Caco-2 (cell line): ENCODE measurements around the gene IL16. TPM values are rescaled to one million over a fixed set of nuclear protein-coding genes. Genes with fewer than 3 reads are reported as not detected.

Source experiments
- BruUV-seq: library from RNA; stranded (reverse); fragments of 400-500 nt; replicated peaks from 2 replicates; lab custom pipeline; 2021; lab: Mats Ljungman, UMichigan
- CTCF ChIA-PET: fragments of 300-600 bp; sonication (Branson Sonifier 250); formaldehyde crosslinking; loops from one replicate; lab custom pipeline; 2022; ENCODE audit warnings: antibody characterized with exemption; lab: Charles Lee
- POLR2A ChIA-PET: fragments of 300-600 bp; sonication (Branson Sonifier 250); formaldehyde crosslinking; loops from one replicate; lab custom pipeline; 2022; ENCODE audit warnings: antibody characterized with exemption; lab: Charles Lee
- DNase-seq, 2 experiments: peaks; one replicate each; pipeline versions ENCODE4 v3.0.0 to v3.0.0-alpha.2; 2020 to 2022
- H3K27me3 ChIP-seq: replicated peaks from 2 replicates; pipeline ENCODE4 v1.6.0; 2011; ENCODE audit warnings: low read length; ENCODE audit not compliant: control insufficient read depth, insufficient read depth
- H3K36me3 ChIP-seq: 2 replicates; pipeline ENCODE4 v1.5.1; 2011; ENCODE audit warnings: low read length; ENCODE audit not compliant: control insufficient read depth, insufficient read depth
- H3K4me1 ChIP-seq: fragments of 250-450 bp; sonication (Bioruptor Pico); 2 replicates; pipeline ENCODE4 v1.5.1; 2020; ENCODE audit warnings: mild to moderate bottlenecking
- H3K4me3 ChIP-seq: 2 replicates; pipeline ENCODE4 v1.5.1; 2011; ENCODE audit warnings: low read depth, mild to moderate bottlenecking, control low read depth, low read length
- H3K9me3 ChIP-seq: fragments of 250-450 bp; sonication (Bioruptor Pico); 2 replicates; pipeline ENCODE4 v1.5.1; 2020; ENCODE audit warnings: mild to moderate bottlenecking, moderate library complexity
- H3K27ac Mint-ChIP-seq: one replicate; pipeline ENCODE4 v1.8.0; 2022; ENCODE audit warnings: mixed read lengths; ENCODE audit not compliant: unreplicated experiment
- H3K27me3 Mint-ChIP-seq: one replicate; pipeline ENCODE4 v1.8.0; 2022; ENCODE audit warnings: mixed read lengths; ENCODE audit not compliant: insufficient read depth, unreplicated experiment
- H3K36me3 Mint-ChIP-seq: one replicate; pipeline ENCODE4 v1.8.0; 2022; ENCODE audit warnings: mild to moderate bottlenecking, mixed read lengths; ENCODE audit not compliant: insufficient read depth, unreplicated experiment
- H3K4me1 Mint-ChIP-seq: one replicate; pipeline ENCODE4 v1.8.0; 2022; ENCODE audit warnings: low read depth, mixed read lengths; ENCODE audit not compliant: unreplicated experiment
- H3K4me3 Mint-ChIP-seq: one replicate; pipeline ENCODE4 v1.8.0; 2022; ENCODE audit warnings: mild to moderate bottlenecking, moderate library complexity, mixed read lengths; ENCODE audit not compliant: unreplicated experiment
- H3K9me3 Mint-ChIP-seq: one replicate; pipeline ENCODE4 v1.8.0; 2022; ENCODE audit warnings: mixed read lengths; ENCODE audit not compliant: unreplicated experiment
- CTCF ChIP-seq, 2 experiments: fragments of 200-600 bp in 1 of 2; IDR thresholded peaks; 1 replicate in 1 of 2; 2 replicates in 1 of 2; pipeline versions ENCODE4 v1.5.1 to v1.8.0; 2011 to 2022; ENCODE audit warnings: antibody characterized with exemption in 1 of 2, control low read depth in 1 of 2, inconsistent platforms in 1 of 2, low read depth in 1 of 2, low read length in 1 of 2, mild to moderate bottlenecking in 1 of 2, moderate library complexity in 1 of 2; ENCODE audit not compliant: insufficient read depth in 1 of 2, severe bottlenecking in 1 of 2, unreplicated experiment in 1 of 2
- intact Hi-C: fragments of 100-400 bp; cut with micrococcal nuclease; formaldehyde crosslinking; loops from one replicate; pipeline ENCODE4 v1.10.0; 2022; ENCODE audit not compliant: unreplicated experiment
- total RNA-seq: library from RNA; stranded (reverse); gene quantifications from 2 replicates; pipeline ENCODE4 v1.2.3, GENCODE V29; 2022

Gene IL16
- total RNA-seq, 1 experiment from 2014 or later = not detected

GRCh38 chr15:81312790-81313543 lies 116.3 kb downstream of the IL16 start:
- intact Hi-C loops = no loop called here
- Histone ChIP-seq H3K36me3 (no peaks in the 10 kb centered on the region), H3K4me3 (no peak overlapping the region), H3K27me3 (no peaks in the 10 kb centered on the region; the same call in 1 of the 2 replicates), H3K4me1 (no peaks in the 10 kb centered on the region), H3K9me3 (no peaks in the 10 kb centered on the region)
- no peak for DNase-seq
- H3K36me3 Mint-ChIP-seq = no peaks in the 10 kb centered on the region
- no peak overlapping the region for H3K27ac Mint-ChIP-seq
- no peak overlapping the region for H3K4me3 Mint-ChIP-seq
- TF ChIP-seq CTCF (IDR thresholded peaks at IDR 0.05; ENCODE audit: insufficient read depth in 1 of 2, low read depth in 1 of 2, low read length in 1 of 2, severe bottlenecking in 1 of 2, unreplicated experiment in 1 of 2) = no peak
- H3K27me3 Mint-ChIP-seq = no peaks in the 10 kb centered on the region
- BruUV-seq = no TSS peak
- H3K9me3 Mint-ChIP-seq = no peaks in the 10 kb centered on the region
- H3K4me1 Mint-ChIP-seq = no peaks in the 10 kb centered on the region
- CTCF ChIA-PET = no interaction called here
- POLR2A ChIA-PET = no interaction called here

GRCh38 chr15:81313686-81314085 lies 117.0 kb downstream of the IL16 start:
- no peaks in the 10 kb centered on the region for H3K9me3 ChIP-seq
- H3K27me3 ChIP-seq = no peaks in the 10 kb centered on the region; the same call in 1 of the 2 replicates
- no peak for TF ChIP-seq CTCF (IDR thresholded peaks at IDR 0.05; ENCODE audit: insufficient read depth in 1 of 2, low read depth in 1 of 2, low read length in 1 of 2, severe bottlenecking in 1 of 2, unreplicated experiment in 1 of 2)
- H3K9me3 Mint-ChIP-seq = no peaks in the 10 kb centered on the region
- no peaks in the 10 kb centered on the region for H3K4me1 ChIP-seq
- H3K36me3 Mint-ChIP-seq = no peaks in the 10 kb centered on the region
- H3K4me3 Mint-ChIP-seq = no peak overlapping the region
- H3K36me3 ChIP-seq = no peaks in the 10 kb centered on the region
- H3K4me3 ChIP-seq = no peak overlapping the region
- DNase-seq = no peak
- no TSS peak for BruUV-seq
- H3K27ac Mint-ChIP-seq = no peak overlapping the region
- POLR2A ChIA-PET = no interaction called here
- H3K4me1 Mint-ChIP-seq = no peaks in the 10 kb centered on the region
- intact Hi-C loops = no loop called here
- CTCF ChIA-PET = no interaction called here
- H3K27me3 Mint-ChIP-seq = no peaks in the 10 kb centered on the region

- Histone ChIP-seq H3K4me1 (no peaks in the 10 kb centered on the region), H3K27me3 (no peaks in the 10 kb centered on the region; the same call in 1 of the 2 replicates), H3K36me3 (no peaks in the 10 kb centered on the region), H3K4me3 (no peak overlapping the region), H3K9me3 (no peaks in the 10 kb centered on the region)
- ChIA-PET POLR2A (no interaction called here), CTCF (no interaction called here)
- intact Hi-C loops = no loop called here
- H3K36me3 Mint-ChIP-seq = no peaks in the 10 kb centered on the region
- H3K4me1 Mint-ChIP-seq = no peaks in the 10 kb centered on the region
- no peak overlapping the region for H3K4me3 Mint-ChIP-seq
- no peak for DNase-seq
- H3K9me3 Mint-ChIP-seq = no peaks in the 10 kb centered on the region
- BruUV-seq = no TSS peak
- no peak for TF ChIP-seq CTCF (IDR thresholded peaks at IDR 0.05; ENCODE audit: insufficient read depth in 1 of 2, low read depth in 1 of 2, low read length in 1 of 2, severe bottlenecking in 1 of 2, unreplicated experiment in 1 of 2)
- H3K27ac Mint-ChIP-seq = no peak overlapping the region
- H3K27me3 Mint-ChIP-seq = no peaks in the 10 kb centered on the region
Observed at GRCh38 chr15:81314378-81314777, 117.7 kb downstream of the IL16 start.
